Activated CD4-positive, alpha-beta T cell treated with anti-CD3 and anti-CD28 coated beads, Interleukin-2, Interleukin-4, amounts not matched to agents 100 ng/mL and 50 ng/mL, durations not matched to agents 16 hours and 8 hours (primary cell): Measurements from ENCODE around the gene PSMB1.
"Not testable (repeated sequence)": the region's sequence is repeated elsewhere in the genome, so short reads cannot be mapped to it uniquely, and the experiment has no call there.

Experiments
- DNase-seq: peaks from one replicate; pipeline ENCODE4 v3.0.0-alpha.2; 2020; ENCODE audit warnings: low spot score

The PSMB1 gene

DNA sequence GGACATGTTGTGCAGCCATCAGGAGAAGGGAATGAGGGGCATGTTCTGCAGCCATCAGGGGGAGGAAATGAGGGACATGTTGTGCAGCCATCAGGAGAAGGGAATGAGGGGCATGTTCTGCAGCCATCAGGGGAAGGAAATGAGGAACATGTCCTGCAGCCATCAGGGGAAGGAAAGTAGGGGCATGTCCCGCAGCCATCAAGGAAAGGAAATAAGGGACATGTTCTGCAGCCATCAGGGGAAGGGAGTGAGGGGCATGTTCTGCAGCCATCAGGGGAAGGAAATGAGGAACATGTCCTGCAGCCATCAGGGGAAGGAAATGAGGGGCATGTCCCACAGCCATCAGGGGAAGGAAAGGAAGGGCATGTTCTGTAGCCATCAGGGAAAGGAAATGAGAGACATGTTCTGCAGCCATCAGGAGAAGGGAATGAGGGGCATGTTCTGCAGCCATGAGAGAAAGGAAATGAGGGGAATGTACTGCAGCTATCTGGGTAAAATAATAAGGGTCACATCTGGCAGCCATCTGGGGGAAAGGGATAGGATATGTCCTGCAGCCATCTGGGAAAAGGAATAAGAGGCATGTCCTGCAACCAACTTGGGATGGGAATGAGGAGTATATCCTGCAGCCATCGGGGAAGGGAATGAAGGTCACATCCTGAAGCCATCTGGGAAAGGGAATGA is 50.2 kb downstream of the PSMB1 start:
- not testable (repeated sequence) for DNase-seq

- not testable (repeated sequence) for DNase-seq
Measured at GRCh38 chr6:170502268-170502667, 50.8 kb downstream of the PSMB1 start.

GRCh38 chr6:170500955-170501590 is 52.0 kb downstream of the PSMB1 start:
- DNase-seq = no peak

DNA sequence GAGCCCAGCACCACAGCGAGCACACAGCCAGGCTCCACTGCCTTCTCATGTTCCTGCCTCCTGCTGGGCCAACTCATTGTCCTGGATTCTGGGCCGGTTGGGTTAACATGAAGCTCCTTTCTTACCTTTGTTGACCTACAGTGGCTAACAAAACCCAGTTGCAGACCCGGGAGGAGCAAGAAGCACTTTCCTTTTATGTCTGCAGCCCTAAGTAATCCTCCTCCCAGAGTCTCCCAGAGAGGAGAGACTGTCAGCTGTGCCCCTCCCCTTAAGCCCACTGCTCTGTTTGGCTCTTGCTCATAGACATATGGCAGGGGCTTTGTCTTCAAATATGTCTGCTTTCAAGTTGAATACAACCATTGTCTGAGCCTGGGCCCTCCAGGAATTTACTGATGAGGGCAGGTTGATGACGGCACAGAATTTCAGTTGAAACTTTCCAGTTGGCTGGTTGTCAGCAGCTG is 55.2 kb downstream of the PSMB1 start:
- DNase-seq = no peak

GRCh38 chr6:170493354-170493753 is 59.8 kb downstream of the PSMB1 start:
- no peak for DNase-seq

- DNase-seq = no peak
Measured at GRCh38 chr6:170490259-170490658, 62.8 kb downstream of the PSMB1 start.

DNA sequence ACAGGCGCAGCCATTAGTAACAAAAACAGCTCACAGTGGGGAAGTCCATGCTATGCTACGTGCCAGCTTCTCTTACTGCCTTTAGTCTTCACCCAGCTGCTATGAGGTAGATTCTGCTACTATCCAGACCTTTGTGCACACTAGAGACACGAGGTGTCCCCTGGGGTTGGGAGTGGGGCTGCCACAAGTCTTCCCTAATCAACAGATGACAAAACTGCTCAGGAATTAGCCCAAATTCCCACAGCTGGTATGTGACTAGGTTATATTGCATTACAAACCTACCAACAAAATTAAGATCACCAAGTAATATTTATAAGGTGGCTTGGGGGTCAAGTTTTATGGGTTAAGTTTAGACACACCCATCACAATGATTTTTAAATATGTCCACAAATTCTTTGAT is 63.3 kb downstream of the PSMB1 start:
- DNase-seq = no peak

DNA sequence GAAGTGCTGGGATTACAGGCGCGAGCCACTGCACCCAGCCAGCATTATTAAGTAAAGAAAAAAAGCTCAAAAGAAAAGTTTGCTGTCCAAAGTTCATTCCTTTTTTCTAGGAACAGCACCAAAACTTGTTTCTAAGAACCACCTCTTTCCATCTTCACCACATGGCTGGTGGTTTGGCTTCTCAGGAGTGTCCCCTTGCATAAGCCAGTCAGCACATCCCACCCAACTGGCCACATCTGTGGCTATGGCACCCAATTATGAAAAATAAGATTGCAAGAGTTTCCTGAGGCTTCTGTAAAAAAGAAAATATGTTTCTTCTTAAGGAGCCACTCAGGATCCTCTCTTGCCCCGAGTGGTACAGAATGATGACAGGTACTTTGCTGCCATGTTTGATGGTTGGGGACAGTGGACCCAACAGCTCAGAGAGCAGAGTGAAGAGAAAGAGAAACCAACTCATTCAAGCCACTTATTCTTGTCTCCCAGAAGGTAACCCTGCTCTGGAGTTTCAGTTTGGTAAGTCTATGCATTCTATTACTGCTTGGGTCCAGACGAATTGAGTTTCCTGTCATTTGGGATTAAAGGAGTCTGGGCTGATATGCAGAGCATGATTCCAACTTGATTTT is 65.3 kb downstream of the PSMB1 start:
- DNase-seq = no peak

DNA sequence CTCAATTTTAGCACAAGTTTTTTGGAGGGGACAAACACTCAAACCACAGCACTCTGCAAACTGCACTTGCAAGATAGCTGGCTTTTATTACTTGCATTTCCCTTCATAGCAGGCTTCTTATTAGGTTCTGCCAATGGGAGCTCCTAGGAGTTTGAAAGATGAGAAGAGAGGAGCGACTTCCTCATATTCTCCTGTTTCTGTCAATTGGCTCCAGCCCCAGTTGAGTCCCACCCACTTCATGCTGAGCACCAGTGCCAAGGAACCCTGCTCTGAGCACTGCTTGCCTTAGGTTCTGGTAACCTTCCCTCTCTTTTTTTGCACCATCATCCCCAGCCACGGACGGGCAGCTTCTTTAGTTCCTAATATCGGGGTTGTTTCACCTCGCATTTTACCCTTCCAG is 67.9 kb downstream of the PSMB1 start:
- DNase-seq = no peak
